Heart left ventricle (tissue), 16 donors: ENCODE results near the gene HOPX. TPM values are rescaled to one million over a fixed set of nuclear protein-coding genes. Genes with fewer than 3 reads are reported as not detected.

Experiments used
- ATAC-seq, 4 donors: fragments of 200-7000 bp; cut with Tn5 transposase; one replicate each; pipeline ENCODE4 v1.9.1; 2020 to 2022; ENCODE audit warnings: moderate library complexity in 4 of 4, mild to moderate bottlenecking in 3 of 4, moderate number of reproducible peaks in 1 of 4
- DNase-seq, 5 donors: peaks; one replicate each; pipeline ENCODE4 v3.0.0-alpha.2; 2020
- H3K27ac ChIP-seq, 12 donors: fragments of 200-600 bp; sonication (generic) in 4 of 12; one replicate each; pipeline versions ENCODE4 v1.5.0 to v1.8.0; 2016 to 2022; ENCODE audit warnings: mild to moderate bottlenecking in 2 of 12
- H3K27me3 ChIP-seq, 9 donors: fragments of 200-600 bp; sonication (generic) in 2 of 9; one replicate each; pipeline versions ENCODE4 v1.5.1 to v1.8.0; 2016 to 2022; ENCODE audit warnings: mild to moderate bottlenecking in 3 of 9
- H3K36me3 ChIP-seq, 9 donors: fragments of 200-600 bp; sonication (generic) in 2 of 9; one replicate each; pipeline versions ENCODE4 v1.5.0 to v1.8.0; 2018 to 2022; ENCODE audit warnings: mild to moderate bottlenecking in 2 of 9
- H3K4me1 ChIP-seq, 12 donors: fragments of 200-600 bp; sonication (generic) in 4 of 12; one replicate each; pipeline versions ENCODE4 v1.5.0 to v1.8.0; 2016 to 2022; ENCODE audit warnings: mild to moderate bottlenecking in 3 of 12
- H3K4me3 ChIP-seq, 12 donors: fragments of 200-600 bp; sonication (generic) in 4 of 12; one replicate each; pipeline versions ENCODE4 v1.5.0 to v1.8.0; 2017 to 2022; ENCODE audit warnings: mild to moderate bottlenecking in 9 of 12, moderate library complexity in 4 of 12
- H3K9me3 ChIP-seq, 12 donors: fragments of 200-600 bp; sonication (generic) in 4 of 12; one replicate each; pipeline versions ENCODE4 v1.5.0 to v1.8.0; 2016 to 2022; ENCODE audit warnings: mild to moderate bottlenecking in 1 of 12
- POLR2A ChIP-seq, 2 donors: fragments of 450-650 bp; IDR thresholded peaks; one replicate each; pipeline ENCODE4 v1.6.1; 2017; ENCODE audit warnings: antibody characterized with exemption in 2 of 2, mild to moderate bottlenecking in 2 of 2, moderate library complexity in 2 of 2
- WGBS, 4 donors: extraction: QIAGEN DNeasy Blood & Tissue Kit in 2 of 4; methylation state at CpG; one replicate each; pipeline versions ENCODE4 v1.1.5 to v1.1.7; 2013 to 2018; 5-methylcytosine and 5-hydroxymethylcytosine counted together
- intact Hi-C, 10 donors: fragments of 100-400 bp; cut with DNase I; formaldehyde crosslinking; loops; one replicate each; pipeline versions ENCODE4 v1.11.1 to v1.14.2; 2022
- long read RNA-seq, 3 donors: library from polyadenylated mRNA; unstranded; transcript quantifications; one replicate each; pipeline ENCODE4 v2.0.0, GENCODE V29; 2020 to 2021
- polyA plus RNA-seq, 2 donors: library from polyadenylated mRNA; stranded (reverse); fragments of 200-250 nt; gene quantifications; one replicate each; pipeline ENCODE4 v1.2.3, GENCODE V29; 2013
- total RNA-seq, 9 donors: library from RNA; depleted of rRNA in 2 of 9; stranded (reverse); fragments of >200 nt in 2 of 9; fragmentation: NEBNext Ultra II Directional in 3 of 9; extraction: Animal tissue kit (Norgen Biotek cat#: 25700) in 3 of 9; gene quantifications; one replicate each; pipeline versions ENCODE4 v1.1.0 to v1.2.4, GENCODE V29; 2016 to 2023
- TF ChIP-seq, protein P1 (sequence below), 12 donors: fragments of 200-600 bp; sonication (generic) in 4 of 12; IDR thresholded peaks; one replicate each; pipeline versions ENCODE4 v1.5.0 to v1.8.0; 2018 to 2022; ENCODE audit warnings: antibody characterized with exemption in 12 of 12, mild to moderate bottlenecking in 5 of 12
- donor health status: ischemic (EF 13 %, LVEDD 7.1; RV severe dilation, severe dysfunction).
- donor health status: healthy with polysubstance abuse.
- donor health status: DM: no; HTN: yes; CAD: no.
- donor health status: DM: no; HTN: no; CAD: no.
- donor health status: ischemic (EF 25% LVEDD 6.9; RV normal size, moderate dysfunction).
- donor health status: ischemic (EF 25% LVEDD 5.7; RV mildly dilated, moderate dysfunction).
- donor health status: healthy.
- donor health status: DM: yes; HTN: yes; CAD: no.
- donor health status: ischemic (EF 35%, LVEDD 5.7; RV mildly dilated, moderate dysfunction).
- donor health status: nonischemic (EF 11% LVEDD 7.7; RV severe dilation, severe dysfunction).
- donor health status: DM: yes; HTN: yes; CAD: no.
- donor health status: PGD.
- donor health status: ischemic (EF 29% LVEDD 5.4; RV normal size, mild dysfunction).
- donor health status: nonischemic (EF 23%, LVEDD 6.1; RV moderate dilation, normal function).

The HOPX gene, protein sequence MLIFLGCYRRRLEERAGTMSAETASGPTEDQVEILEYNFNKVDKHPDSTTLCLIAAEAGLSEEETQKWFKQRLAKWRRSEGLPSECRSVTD
- 100 to 1,000 TPM in 2 of 9 donors, 10 to 100 TPM in 4, 1 to 10 TPM in 3; 1.5 to 223 (median 11.3) TPM for total RNA-seq
- 10 to 100 TPM; 25.0 to 83.3 TPM for polyA plus RNA-seq
- long read RNA-seq, donor 1, partial matches to known transcripts: 0 of 5 reads
- long read RNA-seq, donor 1, other reads (novel, unspliced or antisense): 0 of 5 reads
- long read RNA-seq, donor 2, transcript HOPX-202 (3 exons, 1,611 nt): major isoform, 47 of 85 reads
- long read RNA-seq, donor 2, partial matches to known transcripts: 1 of 85 reads
- long read RNA-seq, donor 2, other reads (novel, unspliced or antisense): 28 of 85 reads
- long read RNA-seq, donor 3, transcript HOPX-206 (2 exons, 1,248 nt): minor isoform, 11 of 69 reads
- long read RNA-seq, donor 3, transcript HOPX-202 (3 exons, 1,611 nt): major isoform, 34 of 69 reads
- long read RNA-seq, donor 3, transcript HOPX-201 (3 exons, 1,129 nt): minor isoform, 11 of 69 reads
- long read RNA-seq, donor 3, partial matches to known transcripts: 0 of 69 reads
- long read RNA-seq, donor 3, other reads (novel, unspliced or antisense): 4 of 69 reads

DNA sequence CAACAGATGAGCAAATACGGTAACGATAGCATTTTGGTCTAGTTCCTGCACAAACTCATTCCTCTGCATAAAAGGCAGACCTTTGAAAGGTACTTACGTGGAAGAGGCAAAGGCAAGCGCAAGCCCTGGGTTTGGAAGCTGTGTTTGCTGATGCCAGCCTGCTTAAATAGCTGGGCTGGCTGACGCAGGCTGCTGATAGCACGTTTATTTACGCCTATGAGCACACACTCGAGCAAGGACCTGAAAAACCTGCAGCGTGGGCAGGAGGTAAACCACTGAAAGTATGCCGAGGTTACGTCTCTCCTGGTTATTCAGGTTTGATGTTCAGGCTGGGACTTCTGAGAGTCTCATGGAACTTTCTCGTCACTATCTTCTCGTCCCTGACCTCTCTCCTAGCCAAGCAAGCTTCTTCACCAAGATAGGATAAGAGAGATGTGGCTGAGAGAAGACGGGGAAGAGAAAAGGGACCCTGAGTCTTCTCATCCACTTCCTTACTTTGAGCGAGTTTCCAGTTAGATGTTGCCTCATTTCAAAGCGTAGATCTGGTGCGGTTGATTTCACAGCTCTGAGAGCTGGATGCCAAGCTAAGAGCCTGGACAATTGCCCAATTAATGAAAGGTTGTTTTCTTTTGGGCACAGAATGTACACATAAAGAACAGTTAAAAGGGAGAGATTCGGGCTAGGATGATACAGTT is at the start of gene HOPX:
HOPX (minus strand) TSS at position 139 of the 695 bp plus-strand sequence. CDS start 23,480 bp downstream, outside the sequence.
- TF ChIP-seq, protein P1, sequence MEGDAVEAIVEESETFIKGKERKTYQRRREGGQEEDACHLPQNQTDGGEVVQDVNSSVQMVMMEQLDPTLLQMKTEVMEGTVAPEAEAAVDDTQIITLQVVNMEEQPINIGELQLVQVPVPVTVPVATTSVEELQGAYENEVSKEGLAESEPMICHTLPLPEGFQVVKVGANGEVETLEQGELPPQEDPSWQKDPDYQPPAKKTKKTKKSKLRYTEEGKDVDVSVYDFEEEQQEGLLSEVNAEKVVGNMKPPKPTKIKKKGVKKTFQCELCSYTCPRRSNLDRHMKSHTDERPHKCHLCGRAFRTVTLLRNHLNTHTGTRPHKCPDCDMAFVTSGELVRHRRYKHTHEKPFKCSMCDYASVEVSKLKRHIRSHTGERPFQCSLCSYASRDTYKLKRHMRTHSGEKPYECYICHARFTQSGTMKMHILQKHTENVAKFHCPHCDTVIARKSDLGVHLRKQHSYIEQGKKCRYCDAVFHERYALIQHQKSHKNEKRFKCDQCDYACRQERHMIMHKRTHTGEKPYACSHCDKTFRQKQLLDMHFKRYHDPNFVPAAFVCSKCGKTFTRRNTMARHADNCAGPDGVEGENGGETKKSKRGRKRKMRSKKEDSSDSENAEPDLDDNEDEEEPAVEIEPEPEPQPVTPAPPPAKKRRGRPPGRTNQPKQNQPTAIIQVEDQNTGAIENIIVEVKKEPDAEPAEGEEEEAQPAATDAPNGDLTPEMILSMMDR (IDR thresholded peaks at IDR 0.05): no peak
- peak in 1 of 2 donors; percentile 24 for TF ChIP-seq POLR2A (IDR thresholded peaks at IDR 0.05)
- intact Hi-C loops: no loop called here
- Histone ChIP-seq H3K9me3 (no peaks in the 10 kb centered on the region), H3K4me3 (peak within 1 kb of the TSS in 8 of 12 donors; percentile 6 to 38 (median 17)), H3K27me3 (no peaks in the 10 kb centered on the region), H3K36me3 (no peaks in the 10 kb centered on the region), H3K4me1 (peaks cover 0 to 19% (median 5%) of the 10 kb centered on the region in 12 donors), H3K27ac (peak within 1 kb of the TSS in 2 of 12 donors; percentile 34 to 55)
- DNase-seq: peak in 3 of 5 donors; percentile 29 to 67 (median 59)
- peak; percentile 85 to 93 (median 90) for ATAC-seq
- 29 to 38% (median 33%) methylated on average over 17 to 18 of the region's 18 CpGs for WGBS, 4 donors

DNA sequence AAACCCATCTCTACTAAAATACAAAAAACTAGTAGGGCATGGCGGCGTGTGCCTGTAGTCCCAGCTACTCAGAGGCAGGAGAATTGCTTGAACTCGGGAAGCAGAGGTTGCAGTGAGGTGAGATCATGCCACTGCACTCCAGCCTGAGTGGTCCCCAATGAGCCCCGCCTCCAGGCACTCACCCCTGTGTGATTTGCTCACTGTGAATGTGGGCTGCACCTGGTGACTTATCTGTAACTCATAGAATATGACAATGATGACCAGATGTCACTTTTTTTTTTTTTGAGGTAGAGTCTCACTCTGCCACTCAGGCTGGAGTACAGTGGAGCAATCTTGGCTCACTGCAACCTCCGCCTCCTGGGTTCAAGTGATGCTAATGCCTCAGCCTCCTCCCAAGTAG is 49.0 kb upstream of the HOPX start:
- no peak for ATAC-seq
- H3K9me3 ChIP-seq: no peaks in the 10 kb centered on the region
- intact Hi-C loops: loop anchor here in 1 of 10 donors (5.0 kb wide), 1 partner anchor 213 kb away; no protein-coding TSS in a partner anchor

DNA sequence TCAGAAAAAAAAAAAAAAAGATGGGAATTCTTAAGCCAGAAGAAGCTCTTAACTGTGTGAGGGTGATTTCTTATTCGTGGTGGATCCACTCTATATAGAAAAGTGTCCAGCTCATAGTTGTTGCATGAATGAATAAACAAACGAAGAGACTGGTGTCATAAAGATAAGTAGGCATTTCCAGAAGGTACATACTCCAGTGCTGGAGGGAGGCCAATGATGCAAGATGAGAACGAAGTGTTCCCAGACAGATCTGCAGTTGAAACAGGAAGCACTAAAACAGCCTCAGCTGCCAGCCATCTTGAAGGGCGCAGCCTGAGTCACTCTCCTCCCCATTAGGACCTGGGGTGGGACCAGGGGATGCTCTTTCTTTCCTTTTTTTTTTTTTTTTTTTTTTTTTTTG is 47.4 kb upstream of the HOPX start:
- no peaks in the 10 kb centered on the region for H3K27me3 ChIP-seq
- peak in 4 of 5 donors; percentile 21 to 85 (median 47) for DNase-seq
- H3K36me3 ChIP-seq: no peaks in the 10 kb centered on the region
- peaks cover 0 to 25% (median 0%) of the 10 kb centered on the region in 12 donors for H3K4me1 ChIP-seq
- no peak overlapping the region for H3K4me3 ChIP-seq
- no peak overlapping the region for H3K27ac ChIP-seq
- TF ChIP-seq POLR2A (IDR thresholded peaks at IDR 0.05): no peak
- TF ChIP-seq, protein P1 (IDR thresholded peaks at IDR 0.05): no peak
- no peaks in the 10 kb centered on the region for H3K9me3 ChIP-seq
- 19 to 43% (median 33%) methylated on average over 4 of the region's 4 CpGs for WGBS, 4 donors
- ATAC-seq: peak; percentile 79 to 95 (median 86)
- intact Hi-C loops: loop anchor here in 1 of 10 donors (10.0 kb wide), 1 partner anchor 74 kb away; no protein-coding TSS in a partner anchor

More for the DNA sequence above, 49.0 kb upstream of the HOPX start:
- Histone ChIP-seq H3K27me3 (no peaks in the 10 kb centered on the region), H3K36me3 (no peaks in the 10 kb centered on the region), H3K4me1 (peaks cover 0 to 25% (median 0%) of the 10 kb centered on the region in 12 donors), H3K27ac (no peak overlapping the region), H3K4me3 (no peak overlapping the region)
- no peak for TF ChIP-seq POLR2A (IDR thresholded peaks at IDR 0.05)
- TF ChIP-seq, protein P1 (IDR thresholded peaks at IDR 0.05): no peak
- DNase-seq: no peak
- WGBS, 4 donors: 91 to 97% (median 95%) methylated on average over 5 of the region's 5 CpGs
